T-helper 2 cell (primary cell): ENCODE results near the gene G6PC2.
"Not testable (repeated sequence)": the region's sequence is repeated elsewhere in the genome, so short reads cannot be mapped to it uniquely, and the experiment has no call there.

Experiments used
- DNase-seq, 5 experiments: peaks; one replicate each; pipeline versions ENCODE4 v3.0.0 to v3.0.0-alpha.2; 2012 to 2022

The G6PC2 gene

DNA sequence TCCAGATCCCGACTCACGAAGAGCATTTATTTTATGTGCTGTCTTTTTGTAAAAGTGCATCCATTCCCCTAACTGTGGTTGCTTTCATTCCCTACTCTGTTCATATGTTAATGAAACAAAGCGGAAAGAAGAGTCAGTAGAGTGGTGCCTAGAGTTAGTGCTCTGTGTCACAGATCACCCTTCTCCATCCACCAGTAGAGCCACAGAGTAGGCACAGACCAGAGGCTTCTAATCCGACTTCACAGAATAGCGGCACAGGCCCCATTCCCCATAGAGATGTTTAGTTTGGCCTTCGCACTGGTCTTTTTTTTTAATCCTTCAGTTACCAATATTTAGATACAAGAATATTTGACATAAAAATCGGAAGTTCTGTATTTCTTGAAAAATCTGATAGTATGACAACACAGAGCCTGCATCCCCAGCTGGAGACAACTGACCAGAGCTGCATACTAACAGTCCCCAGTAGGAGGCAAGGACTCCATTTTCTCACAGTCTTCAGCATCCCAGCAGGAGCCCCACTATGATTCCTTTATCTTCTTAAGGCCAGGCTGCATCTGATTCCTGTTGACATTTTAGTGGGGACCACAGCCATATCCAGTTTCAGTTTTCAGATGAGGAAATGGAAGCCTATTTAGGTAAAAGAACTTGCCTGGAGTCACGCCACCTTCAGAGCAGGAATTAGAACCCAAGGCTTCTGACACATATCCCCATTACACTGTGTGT is 7.0 kb downstream of the G6PC2 start:
- no peak for DNase-seq

- no peak for DNase-seq
Observed at GRCh38 chr2:168910330-168910729, 9.2 kb downstream of the G6PC2 start.

GRCh38 chr2:168912466-168912865 is 11.4 kb downstream of the G6PC2 start:
- DNase-seq, result no peak

DNA sequence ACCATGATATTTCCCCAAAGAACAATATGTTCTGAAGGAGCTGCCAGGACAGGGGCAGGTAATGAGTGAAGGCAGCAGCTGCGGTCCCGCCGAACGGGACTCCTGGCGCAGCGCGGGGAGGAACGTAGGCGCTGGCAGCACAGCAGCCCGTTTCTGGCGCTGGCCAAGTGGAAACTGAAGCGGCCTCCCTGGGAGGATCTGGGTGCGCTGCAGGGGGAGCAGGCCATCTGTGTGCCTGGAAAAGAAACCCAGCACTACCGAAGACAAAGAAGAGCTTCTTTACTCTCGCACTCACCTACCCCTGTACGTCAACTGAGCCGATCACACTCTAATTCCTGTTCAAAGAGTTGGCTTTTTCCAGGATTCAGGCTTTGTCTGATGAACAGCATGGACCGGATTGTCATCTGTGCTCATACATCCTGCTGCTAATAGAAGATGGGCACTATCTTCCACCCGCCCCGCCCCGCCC is 11.8 kb downstream of the G6PC2 start:
- DNase-seq, result no peak

DNA sequence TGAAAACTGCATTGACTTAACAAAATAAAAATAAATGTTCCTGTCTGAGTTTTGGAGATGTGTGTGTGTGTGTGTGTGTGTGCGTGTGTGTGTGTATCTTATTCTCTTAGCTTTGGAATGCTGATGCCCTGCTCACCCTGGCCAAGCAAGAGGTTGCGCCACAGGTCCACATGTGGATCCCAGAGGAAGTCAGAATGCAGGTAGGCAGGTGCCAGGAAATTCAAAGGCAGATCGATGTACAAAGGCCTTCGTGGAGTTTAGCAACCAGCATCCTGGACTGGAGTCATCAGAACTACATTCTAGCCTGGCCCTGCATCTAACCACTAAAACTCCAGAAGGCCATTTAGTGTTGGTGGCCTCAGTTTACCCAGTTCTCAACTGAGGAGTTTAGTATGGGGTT is 12.4 kb downstream of the G6PC2 start:
- DNase-seq, result no peak

GRCh38 chr2:168915441-168916330 is 14.6 kb downstream of the G6PC2 start:
- DNase-seq, result peak in 1 of 5 experiments; percentile 71

DNA sequence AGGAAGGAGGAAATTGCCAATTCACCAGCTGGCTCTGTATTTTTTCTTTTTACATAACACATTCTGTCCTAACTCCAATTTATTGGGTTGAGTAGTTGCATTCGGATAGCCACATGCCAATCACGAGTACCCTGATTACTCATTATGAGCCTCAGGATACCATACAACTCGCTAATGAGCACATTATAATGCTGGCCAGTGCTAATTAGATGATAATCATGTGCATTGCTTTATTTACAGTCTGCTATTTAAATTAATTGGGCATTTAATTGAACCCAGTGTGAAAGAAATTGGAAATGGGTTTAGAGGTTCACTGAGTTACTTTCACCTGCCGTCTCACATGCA is 15.2 kb downstream of the G6PC2 start:
- peak in 1 of 5 experiments; percentile 58 for DNase-seq

- peak in 2 of 5 experiments; percentile 5 to 46 for DNase-seq
Observed at GRCh38 chr2:168920504-168921157, 19.5 kb downstream of the G6PC2 start.

DNA sequence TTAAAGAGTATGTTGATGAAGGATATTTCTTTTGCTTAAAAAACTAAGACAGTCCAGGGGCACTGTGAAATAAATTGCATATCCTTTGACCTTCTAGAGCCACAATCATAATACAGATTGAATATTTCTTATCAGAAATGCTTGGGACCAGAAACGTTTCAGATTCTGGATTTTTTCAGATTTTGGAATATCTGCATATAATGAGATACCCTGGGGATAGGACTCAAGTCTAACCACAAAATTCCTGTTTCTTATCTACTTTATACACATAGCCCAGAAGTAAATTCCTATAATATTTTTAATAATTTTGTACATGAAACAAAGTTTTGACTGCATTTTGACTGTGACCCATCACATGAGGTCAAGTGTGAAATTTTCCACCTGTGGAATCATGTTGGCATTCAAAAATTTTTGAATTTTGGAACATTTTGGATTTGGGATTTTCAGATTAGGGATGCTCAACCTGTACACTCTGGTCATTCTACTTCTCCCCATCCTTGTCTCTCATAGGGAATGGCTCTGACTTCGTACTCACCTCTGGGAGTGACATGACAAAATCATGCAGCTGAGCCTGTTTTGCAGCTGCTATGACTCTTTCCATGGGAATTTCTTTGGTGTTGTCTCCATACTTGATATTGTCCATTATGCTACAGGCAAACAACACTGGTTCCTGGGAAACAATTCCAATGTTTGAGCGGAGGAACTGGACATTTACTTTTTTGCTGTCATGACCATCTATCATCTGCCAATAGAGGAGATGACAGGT is 25.7 kb downstream of the G6PC2 start:
- DNase-seq, result no peak

DNA sequence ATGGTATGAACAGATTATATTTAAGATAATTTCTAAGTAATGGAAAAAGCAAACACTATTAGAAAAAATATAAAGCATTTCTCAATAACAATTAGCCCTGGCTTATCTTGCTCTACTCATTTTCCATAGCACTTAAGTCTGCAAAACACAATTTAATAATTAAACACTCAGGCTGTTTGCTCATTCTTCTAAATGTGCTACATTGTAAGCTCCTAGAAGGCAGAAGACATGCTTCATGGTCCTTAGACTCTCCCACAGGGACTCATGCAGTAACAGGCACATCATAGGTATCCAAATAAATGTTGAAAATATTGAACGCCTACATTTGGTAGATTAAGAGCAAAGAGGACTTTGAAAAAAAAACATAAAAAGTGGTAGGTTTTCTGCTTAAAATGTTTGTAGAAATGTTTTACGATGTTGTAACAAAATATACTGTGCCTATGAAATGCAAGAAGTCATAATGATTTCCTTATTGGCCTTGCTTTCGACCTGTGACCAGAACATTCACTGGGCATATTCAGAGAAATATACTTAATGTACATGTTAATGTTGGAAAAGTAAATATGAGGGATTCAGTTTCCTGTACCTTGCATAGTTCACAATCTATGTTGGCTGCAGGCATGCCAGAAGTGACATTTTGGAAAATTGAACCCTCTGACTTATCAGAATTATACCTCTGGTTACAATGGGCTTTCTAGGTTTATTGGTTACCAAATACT is 27.2 kb downstream of the G6PC2 start:
- DNase-seq, result no peak

- no peak for DNase-seq
Observed at GRCh38 chr2:168929031-168929430, 27.9 kb downstream of the G6PC2 start.

GRCh38 chr2:168930242-168930641 is 29.2 kb downstream of the G6PC2 start:
- DNase-seq, result no peak

DNA sequence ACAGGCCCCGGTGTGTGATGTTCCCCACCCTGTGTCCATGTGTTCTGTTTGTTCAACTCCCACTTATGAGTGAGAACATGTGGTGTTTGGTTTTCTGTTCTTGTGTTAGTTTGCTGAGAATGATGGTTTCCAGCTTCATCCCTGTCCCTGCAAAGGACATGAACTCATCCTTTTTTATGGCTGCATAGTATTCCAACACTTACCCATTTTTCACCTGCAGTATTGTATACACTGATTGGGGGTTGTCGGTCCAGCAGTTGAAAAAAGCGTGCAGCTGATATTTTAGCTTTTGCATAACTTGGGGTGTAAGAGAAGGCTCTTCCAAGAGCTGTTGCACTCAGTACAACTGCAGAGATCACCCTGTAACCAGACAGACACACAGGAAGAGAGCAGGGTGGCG is 31.1 kb downstream of the G6PC2 start:
- not testable (repeated sequence) for DNase-seq

- no peak for DNase-seq
Observed at GRCh38 chr2:168934826-168935225, 33.7 kb downstream of the G6PC2 start.

DNA sequence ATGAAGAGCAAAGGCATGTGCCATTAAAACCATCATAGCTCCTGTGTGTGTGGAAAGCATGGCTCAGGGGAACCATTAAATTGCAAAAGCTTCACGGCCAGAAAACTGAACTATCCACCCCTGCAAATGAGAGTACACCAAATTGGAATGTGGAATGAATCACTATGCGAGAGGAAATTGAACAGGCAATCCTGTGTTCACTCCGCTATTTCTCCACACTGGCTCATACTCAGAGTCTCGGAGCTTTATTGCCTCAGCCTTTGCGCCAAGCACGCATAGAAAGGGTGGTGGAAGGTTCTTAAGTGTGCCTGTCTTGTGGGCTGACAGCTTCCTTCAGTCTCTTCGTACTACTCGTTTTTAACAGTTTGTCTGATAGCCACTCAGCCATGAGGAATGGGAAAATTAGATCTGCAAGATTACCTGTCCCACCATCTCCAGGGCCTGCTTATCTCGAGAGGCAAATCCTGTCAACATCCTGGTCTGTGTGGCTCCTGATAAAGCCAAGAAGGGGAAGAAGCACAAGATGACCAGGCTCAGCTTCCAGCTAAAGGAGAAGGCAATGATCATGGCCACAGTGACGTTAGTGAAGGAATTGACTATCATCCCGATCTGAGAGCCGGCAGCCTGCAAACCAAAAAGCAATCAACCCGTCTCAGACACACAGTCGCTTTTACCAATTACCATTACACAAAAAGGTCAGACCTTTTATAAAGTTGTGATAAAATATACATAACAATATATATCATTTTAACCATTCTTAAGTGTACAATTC is 34.9 kb downstream of the G6PC2 start:
- no peak for DNase-seq

DNA sequence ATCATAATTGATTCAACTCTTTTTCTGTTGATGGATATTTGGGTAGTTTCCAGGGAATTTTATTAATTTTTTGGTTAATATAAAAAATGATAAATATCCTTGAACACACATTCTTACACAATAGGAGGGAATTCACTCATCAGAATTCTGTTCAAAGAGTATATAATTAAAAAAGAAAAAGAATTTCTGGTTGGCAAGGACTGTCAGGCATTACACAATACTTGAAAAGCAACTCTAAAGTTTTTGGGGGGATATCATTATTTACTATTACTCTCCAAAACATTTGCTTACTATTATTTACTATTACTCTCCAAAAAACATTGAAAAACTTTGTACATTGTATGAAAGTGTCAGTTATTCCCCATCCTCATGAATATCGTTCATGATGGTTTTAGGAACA is 38.0 kb downstream of the G6PC2 start:
- no peak for DNase-seq

GRCh38 chr2:168939918-168940317 is 38.8 kb downstream of the G6PC2 start:
- DNase-seq, result peak in 1 of 5 experiments; percentile 62

GRCh38 chr2:168941297-168941696 is 40.2 kb downstream of the G6PC2 start:
- DNase-seq, result no peak

DNA sequence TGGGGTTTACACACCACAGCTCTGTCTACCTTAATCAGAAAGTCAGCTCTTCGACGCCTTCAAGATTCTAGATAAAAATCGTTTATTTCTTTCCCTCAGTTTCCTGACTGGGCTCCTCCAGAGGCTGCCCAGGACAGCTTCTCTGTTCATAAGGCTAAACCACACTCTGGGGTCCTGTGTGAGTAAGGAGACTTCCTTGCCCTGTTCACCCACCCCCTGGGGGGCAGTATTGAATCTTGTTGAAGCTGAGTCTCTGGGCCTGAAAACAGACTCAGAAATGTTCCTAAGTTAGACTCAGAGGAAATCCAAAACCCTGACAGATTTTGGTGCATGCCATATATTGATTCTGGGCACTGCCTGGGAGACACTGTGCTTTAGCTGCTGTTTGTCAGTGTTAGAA is 43.0 kb downstream of the G6PC2 start:
- no peak for DNase-seq

GRCh38 chr2:168945508-168945907 is 44.4 kb downstream of the G6PC2 start:
- DNase-seq, result no peak

GRCh38 chr2:168948621-168949212 is 47.6 kb downstream of the G6PC2 start:
- peak in 1 of 5 experiments; percentile 26 for DNase-seq
